Measurements from ENCODE around the gene GSE1. TPM values are rescaled to one million over a fixed set of nuclear protein-coding genes. Genes with fewer than 3 reads are reported as not detected.

Gene GSE1
- total RNA-seq, 4 donors from 2014 or later = 54.2 to 155 (median 71.9) TPM

DNA sequence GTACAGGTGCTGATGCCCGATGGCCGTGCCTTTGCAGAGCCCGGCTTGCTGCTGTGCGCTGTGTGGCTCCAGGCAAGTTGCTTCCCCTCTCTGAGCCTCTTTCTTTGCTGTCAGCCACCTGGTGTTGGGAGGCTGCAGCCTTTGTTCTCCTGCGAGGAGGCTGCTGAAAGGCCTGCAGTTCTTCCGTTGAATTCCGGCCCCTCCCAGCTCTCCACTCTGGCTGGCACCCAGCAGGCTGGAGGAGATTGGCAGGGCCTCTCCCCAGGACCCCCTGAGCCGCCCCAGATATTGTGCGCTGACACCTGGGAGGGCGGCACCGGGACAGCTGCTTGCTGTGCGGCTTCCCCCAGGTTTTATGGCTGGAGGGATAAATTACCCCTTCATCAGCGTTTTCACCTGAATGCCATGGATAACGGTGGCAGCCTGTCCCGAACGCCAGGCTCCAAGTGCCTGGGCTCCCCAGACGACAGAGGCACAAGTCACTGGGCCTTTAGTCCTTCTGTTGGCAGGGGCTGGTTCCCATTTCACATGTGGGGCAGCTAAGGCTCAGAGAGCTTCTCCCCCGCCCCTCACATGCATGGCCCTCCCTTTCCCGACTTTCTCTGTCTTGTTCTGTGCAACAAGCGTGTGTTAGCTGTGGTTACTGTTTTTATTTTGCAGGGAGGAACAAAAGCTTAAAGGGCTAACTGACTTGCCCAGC lies 35.1 kb upstream of the GSE1 start:
- no peak for TF ChIP-seq POLR2A (IDR thresholded peaks at IDR 0.05)
- TF ChIP-seq, protein P1, sequence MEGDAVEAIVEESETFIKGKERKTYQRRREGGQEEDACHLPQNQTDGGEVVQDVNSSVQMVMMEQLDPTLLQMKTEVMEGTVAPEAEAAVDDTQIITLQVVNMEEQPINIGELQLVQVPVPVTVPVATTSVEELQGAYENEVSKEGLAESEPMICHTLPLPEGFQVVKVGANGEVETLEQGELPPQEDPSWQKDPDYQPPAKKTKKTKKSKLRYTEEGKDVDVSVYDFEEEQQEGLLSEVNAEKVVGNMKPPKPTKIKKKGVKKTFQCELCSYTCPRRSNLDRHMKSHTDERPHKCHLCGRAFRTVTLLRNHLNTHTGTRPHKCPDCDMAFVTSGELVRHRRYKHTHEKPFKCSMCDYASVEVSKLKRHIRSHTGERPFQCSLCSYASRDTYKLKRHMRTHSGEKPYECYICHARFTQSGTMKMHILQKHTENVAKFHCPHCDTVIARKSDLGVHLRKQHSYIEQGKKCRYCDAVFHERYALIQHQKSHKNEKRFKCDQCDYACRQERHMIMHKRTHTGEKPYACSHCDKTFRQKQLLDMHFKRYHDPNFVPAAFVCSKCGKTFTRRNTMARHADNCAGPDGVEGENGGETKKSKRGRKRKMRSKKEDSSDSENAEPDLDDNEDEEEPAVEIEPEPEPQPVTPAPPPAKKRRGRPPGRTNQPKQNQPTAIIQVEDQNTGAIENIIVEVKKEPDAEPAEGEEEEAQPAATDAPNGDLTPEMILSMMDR (IDR thresholded peaks at IDR 0.05) = no peak
- no peak for DNase-seq
- intact Hi-C loops (cut with DNase I) = no loop called here
- Histone ChIP-seq H3K9me3 (no peaks in the 10 kb centered on the region), H3K4me1 (peaks cover 64 to 71% of the 10 kb centered on the region in 2 donors), H3K27ac (no peak overlapping the region), H3K4me3 (replicated peaks in 1 of 3) (no peak overlapping the region), H3K36me3 (no peaks in the 10 kb centered on the region), H3K27me3 (no peaks in the 10 kb centered on the region)
- 81% methylated on average over 13 to 20 of the region's 20 CpGs for WGBS, 2 donors

DNA sequence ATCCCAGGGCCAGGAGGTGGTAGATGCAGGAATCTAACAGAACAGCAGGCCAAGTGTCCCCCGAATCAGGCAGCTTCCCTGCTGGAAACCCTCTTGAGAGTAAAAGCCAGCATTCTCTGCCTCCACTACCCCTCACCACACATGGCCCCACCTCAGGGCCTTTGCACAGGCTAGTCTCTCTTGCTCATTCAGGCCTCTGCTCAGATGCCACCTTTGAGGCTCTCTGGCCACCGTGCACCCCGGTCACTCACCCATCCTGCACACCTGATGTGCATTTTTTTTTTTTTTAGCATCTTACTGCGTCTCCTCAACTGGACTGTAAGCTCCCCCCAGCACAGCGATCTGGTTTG lies 34.5 kb upstream of the GSE1 start:
- no peaks in the 10 kb centered on the region for H3K9me3 ChIP-seq
- WGBS, 2 donors = 86% methylated on average over 5 of the region's 5 CpGs
- H3K4me1 ChIP-seq = peaks cover 65 to 71% of the 10 kb centered on the region in 2 donors
- no peak for DNase-seq
- H3K4me3 ChIP-seq (replicated peaks in 1 of 3) = no peak overlapping the region
- H3K36me3 ChIP-seq = no peaks in the 10 kb centered on the region
- intact Hi-C loops (cut with DNase I) = no loop called here
- TF ChIP-seq, protein P1 (IDR thresholded peaks at IDR 0.05) = no peak
- no peak overlapping the region for H3K27ac ChIP-seq
- H3K27me3 ChIP-seq = no peaks in the 10 kb centered on the region

GRCh38 chr16:85579191-85579590 lies 33.9 kb upstream of the GSE1 start:
- no peaks in the 10 kb centered on the region for H3K36me3 ChIP-seq
- peaks cover 61 to 68% of the 10 kb centered on the region in 2 donors for H3K4me1 ChIP-seq
- intact Hi-C loops (cut with DNase I) = no loop called here
- H3K9me3 ChIP-seq = no peaks in the 10 kb centered on the region
- no peak overlapping the region for H3K4me3 ChIP-seq (replicated peaks in 1 of 3)
- TF ChIP-seq, protein P1 (IDR thresholded peaks at IDR 0.05) = no peak
- TF ChIP-seq POLR2A (IDR thresholded peaks at IDR 0.05) = no peak
- no peak overlapping the region for H3K27ac ChIP-seq
- no peak for DNase-seq
- 83 to 90% methylated on average over 12 to 13 of the region's 13 CpGs for WGBS, 2 donors
- H3K27me3 ChIP-seq = no peaks in the 10 kb centered on the region

DNA sequence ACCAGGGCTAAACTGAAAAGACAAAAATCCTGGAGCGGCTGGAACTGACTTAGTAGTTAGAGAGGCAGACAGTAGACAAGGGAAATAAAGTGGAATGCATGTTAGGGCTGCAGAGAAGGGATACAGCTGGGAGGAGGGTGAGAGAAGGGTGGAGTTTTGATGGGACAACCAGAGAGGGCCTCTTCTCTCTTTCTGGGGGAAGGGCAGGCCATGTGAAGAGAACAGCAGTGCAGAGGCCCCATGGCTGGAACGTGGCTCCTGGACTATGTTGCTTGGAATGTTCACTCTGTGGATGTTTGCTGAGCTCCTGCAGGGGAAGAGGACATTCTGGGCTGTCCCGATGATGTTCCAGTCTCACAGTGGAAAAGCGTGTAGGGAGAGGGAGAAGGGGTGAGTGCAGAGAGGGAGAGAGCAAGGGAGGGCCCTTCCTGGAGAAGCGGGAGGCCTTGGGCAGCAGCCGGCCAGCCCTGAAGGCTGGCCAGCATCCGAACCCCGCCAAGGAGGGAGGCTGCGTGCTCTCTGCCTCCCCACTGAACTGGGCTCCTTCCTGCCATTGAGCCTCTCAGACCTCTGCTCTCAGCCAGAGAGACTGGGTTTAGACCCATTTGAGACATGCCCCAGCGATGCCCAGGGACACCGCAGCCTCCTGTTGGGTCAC lies 33.1 kb upstream of the GSE1 start:
- no peak for DNase-seq
- no peak for TF ChIP-seq POLR2A (IDR thresholded peaks at IDR 0.05)
- TF ChIP-seq, protein P1 (IDR thresholded peaks at IDR 0.05) = no peak
- peaks cover 52 to 59% of the 10 kb centered on the region in 2 donors for H3K4me1 ChIP-seq
- H3K9me3 ChIP-seq = no peaks in the 10 kb centered on the region
- WGBS, 2 donors = 63 to 69% methylated on average over 9 to 10 of the region's 11 CpGs
- intact Hi-C loops (cut with DNase I) = no loop called here
- H3K36me3 ChIP-seq = no peaks in the 10 kb centered on the region
- no peak overlapping the region for H3K27ac ChIP-seq
- no peaks in the 10 kb centered on the region for H3K27me3 ChIP-seq
- H3K4me3 ChIP-seq (replicated peaks in 1 of 3) = no peak overlapping the region

- WGBS, 2 donors = 92 to 93% methylated on average over 7 of the region's 7 CpGs
- Histone ChIP-seq H3K4me3 (replicated peaks in 1 of 3) (no peak overlapping the region), H3K27me3 (no peaks in the 10 kb centered on the region), H3K36me3 (no peaks in the 10 kb centered on the region), H3K27ac (no peak overlapping the region), H3K9me3 (no peaks in the 10 kb centered on the region), H3K4me1 (peaks cover 47 to 56% of the 10 kb centered on the region in 2 donors)
- no peak for TF ChIP-seq POLR2A (IDR thresholded peaks at IDR 0.05)
- TF ChIP-seq, protein P1 (IDR thresholded peaks at IDR 0.05) = no peak
- intact Hi-C loops (cut with DNase I) = no loop called here
- no peak for DNase-seq
Observed at GRCh38 chr16:85580684-85581083, 32.4 kb upstream of the GSE1 start.

All from thyroid gland (tissue), 4 donors.